H1 (cell line): Measurements from ENCODE around the gene RFTN2. TPM values are rescaled to one million over a fixed set of nuclear protein-coding genes. Genes with fewer than 3 reads are reported as not detected.

Experiments
- CTCF ChIA-PET: fragments of 300-600 bp; sonication (Branson Sonifier 250); formaldehyde crosslinking; loops from one replicate; lab custom pipeline; 2021; ENCODE audit not compliant: partially characterized antibody; lab: Charles Lee
- POLR2A ChIA-PET: fragments of 300-600 bp; sonication (Branson Sonifier 250); formaldehyde crosslinking; loops from one replicate; lab custom pipeline; 2021; ENCODE audit warnings: inconsistent platforms; ENCODE audit not compliant: partially characterized antibody; lab: Charles Lee
- DNase-seq, 2 experiments: peaks; one replicate each; pipeline versions ENCODE4 v3.0.0 to v3.0.0-alpha.2; 2010 to 2022; ENCODE audit warnings: low spot score in 2 of 2, low read depth in 1 of 2, mixed read lengths in 1 of 2
- FAIRE-seq: peaks from 2 replicates; lab custom pipeline; 2011; peaks lifted over from hg19 to GRCh38; lab: Jason Lieb, UNC
- H2AFZ ChIP-seq: 2 replicates; pipeline ENCODE4 v1.8.1; 2012; ENCODE audit warnings: low read length, inconsistent platforms
- H2AK5ac ChIP-seq: 2 replicates; pipeline ENCODE4 v1.6.1; 2013; ENCODE audit warnings: low read depth, low read length
- H2BK120ac ChIP-seq: replicated peaks from 2 replicates; pipeline ENCODE3; 2013; ENCODE audit warnings: low read depth, low read length, inconsistent platforms
- H2BK12ac ChIP-seq: 2 replicates; pipeline ENCODE4 v1.6.1; 2013; ENCODE audit warnings: low read depth, low read length
- H2BK15ac ChIP-seq: 2 replicates; pipeline ENCODE4 v1.6.1; 2013; ENCODE audit warnings: low read length
- H2BK20ac ChIP-seq: 2 replicates; pipeline ENCODE4 v1.6.1; 2013; ENCODE audit warnings: low read length
- H2BK5ac ChIP-seq: 2 replicates; pipeline ENCODE4 v1.6.1; 2013; ENCODE audit warnings: low read depth, low read length
- H3K14ac ChIP-seq: 2 replicates; pipeline ENCODE4 v1.6.1; 2013; ENCODE audit warnings: inconsistent platforms; ENCODE audit not compliant: insufficient read length
- H3K18ac ChIP-seq: 2 replicates; pipeline ENCODE4 v1.6.1; 2013; ENCODE audit warnings: low read length; ENCODE audit errors: extremely low read depth
- H3K23ac ChIP-seq: 2 replicates; pipeline ENCODE4 v1.6.1; 2013; ENCODE audit warnings: inconsistent platforms; ENCODE audit not compliant: insufficient read length
- H3K23me2 ChIP-seq: 2 replicates; pipeline ENCODE4 v1.6.1; 2013; ENCODE audit warnings: low read depth, low read length
- H3K27ac ChIP-seq: 2 replicates; pipeline ENCODE4 v1.6.1; 2011; ENCODE audit warnings: low read depth, low read length, inconsistent platforms
- H3K27me3 ChIP-seq, 4 experiments: replicated peaks in 1 of 4; 1 replicate in 1 of 4; 2 replicates in 3 of 4; pipeline versions ENCODE4 v1.6.1 to v1.8.1; 2011 to 2013; ENCODE audit warnings: low read length in 3 of 4, mild to moderate bottlenecking in 3 of 4, inconsistent platforms in 2 of 4, mixed read lengths in 2 of 4, moderate library complexity in 1 of 4; ENCODE audit not compliant: control insufficient read depth in 3 of 4, insufficient read depth in 3 of 4; ENCODE audit errors: extremely low read depth in 1 of 4
- H3K36me3 ChIP-seq, 4 experiments: 2 replicates each; pipeline versions ENCODE4 v1.6.1 to v1.8.1; 2011 to 2013; ENCODE audit warnings: mild to moderate bottlenecking in 4 of 4, low read length in 3 of 4, moderate library complexity in 2 of 4, control low read depth in 1 of 4, inconsistent platforms in 1 of 4; ENCODE audit not compliant: insufficient read depth in 4 of 4, control insufficient read depth in 2 of 4
- H3K4ac ChIP-seq: replicated peaks from 2 replicates; pipeline ENCODE3; 2013; ENCODE audit warnings: low read length, low read depth, mixed read lengths, inconsistent platforms; ENCODE audit not compliant: insufficient read length
- H3K4me1 ChIP-seq, 4 experiments: replicated peaks in 1 of 4; 1 replicate in 1 of 4; 2 replicates in 3 of 4; pipeline versions ENCODE4 v1.6.1 to v1.8.1; 2011 to 2013; ENCODE audit warnings: low read length in 3 of 4, inconsistent platforms in 2 of 4, mixed read lengths in 1 of 4; ENCODE audit not compliant: insufficient read depth in 4 of 4, control insufficient read depth in 3 of 4
- H3K4me2 ChIP-seq, 2 experiments: 2 replicates each; pipeline versions ENCODE4 v1.6.1 to v1.8.1; 2011 to 2013; ENCODE audit warnings: low read depth in 2 of 2, low read length in 2 of 2, control low read depth in 1 of 2, inconsistent platforms in 1 of 2, mild to moderate bottlenecking in 1 of 2; ENCODE audit not compliant: insufficient read depth in 1 of 2
- H3K4me3 ChIP-seq, 4 experiments: fragments of 200-600, 300-600 bp in 1 of 4; sonication (generic), shearing (Covaris generic), sonication (Bioruptor Twin) in 1 of 4; 2 replicates each; pipeline versions ENCODE4 v1.5.1 to v1.8.1; 2011 to 2016; ENCODE audit warnings: low read length in 4 of 4, low read depth in 3 of 4, control low read depth in 2 of 4, inconsistent platforms in 2 of 4, mild to moderate bottlenecking in 2 of 4, mixed read lengths in 1 of 4, moderate library complexity in 1 of 4; ENCODE audit not compliant: insufficient read depth in 2 of 4; ENCODE audit errors: extremely low read depth in 1 of 4
- H3K56ac ChIP-seq: replicated peaks from 2 replicates; pipeline ENCODE3; 2013; ENCODE audit warnings: low read depth, mild to moderate bottlenecking, mixed read lengths, low read length, inconsistent platforms; ENCODE audit not compliant: insufficient read length
- H3K79me1 ChIP-seq: 2 replicates; pipeline ENCODE4 v1.6.1; 2013; ENCODE audit warnings: low read depth, low read length, control low read depth
- H3K79me2 ChIP-seq, 2 experiments: 2 replicates each; pipeline versions ENCODE4 v1.6.1 to v1.8.1; 2012 to 2013; ENCODE audit warnings: low read length in 2 of 2, mild to moderate bottlenecking in 2 of 2, inconsistent platforms in 1 of 2; ENCODE audit not compliant: insufficient read depth in 2 of 2, control insufficient read depth in 1 of 2
- H3K9ac ChIP-seq, 4 experiments: replicated peaks in 1 of 4; 1 replicate in 1 of 4; 2 replicates in 3 of 4; pipeline versions ENCODE4 v1.6.1 to v1.8.1; 2011 to 2013; ENCODE audit warnings: low read depth in 3 of 4, low read length in 3 of 4, control low read depth in 2 of 4, mild to moderate bottlenecking in 2 of 4, moderate library complexity in 2 of 4, inconsistent platforms in 1 of 4; ENCODE audit errors: extremely low read depth in 1 of 4
- H3K9me3 ChIP-seq, 2 experiments: 2 replicates each; pipeline versions ENCODE4 v1.6.1 to v1.8.1; 2012 to 2013; ENCODE audit warnings: mild to moderate bottlenecking in 2 of 2, moderate library complexity in 2 of 2, control low read depth in 1 of 2, inconsistent platforms in 1 of 2, low read depth in 1 of 2, low read length in 1 of 2, mixed read lengths in 1 of 2; ENCODE audit not compliant: insufficient read depth in 2 of 2
- H4K20me1 ChIP-seq, 2 experiments: replicated peaks in 1 of 2; 2 replicates each; pipeline versions ENCODE3 to v1.8.1; 2011 to 2013; ENCODE audit warnings: inconsistent platforms in 2 of 2, low read length in 2 of 2, mild to moderate bottlenecking in 1 of 2; ENCODE audit not compliant: insufficient read depth in 2 of 2, control insufficient read depth in 1 of 2
- H4K5ac ChIP-seq: 2 replicates; pipeline ENCODE4 v1.6.1; 2013; ENCODE audit warnings: low read length, low read depth, mixed read lengths, inconsistent platforms; ENCODE audit not compliant: insufficient read length
- H4K8ac ChIP-seq: 2 replicates; pipeline ENCODE4 v1.8.0; 2013; ENCODE audit warnings: mild to moderate bottlenecking, moderate library complexity, low read length, inconsistent platforms; ENCODE audit not compliant: insufficient read depth; ENCODE audit errors: extremely low read depth
- H4K91ac ChIP-seq: replicated peaks from 2 replicates; pipeline ENCODE3; 2013; ENCODE audit warnings: low read length, mixed read lengths, inconsistent platforms; ENCODE audit not compliant: insufficient read length
- CHD2 ChIP-seq: IDR thresholded peaks from 2 replicates; pipeline ENCODE4 v1.6.1; 2012; ENCODE audit warnings: low read length, improper control_type of control experiment
- WGBS, 2 experiments: shearing (Covaris generic) in 1 of 2; methylation state at CpG; one replicate each; pipeline versions ENCODE4 v1.1.6 to v1.1.7; 2013 to 2015; ENCODE audit warnings: low lambda C conversion rate in 2 of 2, mixed read lengths in 2 of 2, inconsistent platforms in 1 of 2, low coverage in 1 of 2, missing lambda C conversion rate in 1 of 2; ENCODE audit not compliant: insufficient replicate concordance in 2 of 2, insufficient coverage in 1 of 2, insufficient read length in 1 of 2; ENCODE audit errors: extremely low coverage in 1 of 2, missing lambda C conversion rate in 1 of 2; 5-methylcytosine and 5-hydroxymethylcytosine counted together
- polyA plus RNA-seq, 7 experiments: library from polyadenylated mRNA; depleted of rRNA in 3 of 7; stranded (reverse) in 5 of 7; unstranded in 2 of 7; fragments of >200 nt in 5 of 7; fragments of 200-250 nt in 2 of 7; gene quantifications; 1 replicate in 5 of 7; 2 replicates in 1 of 7; 4 replicates in 1 of 7; pipeline versions ENCODE4 v1.2.1 to v1.2.3, GENCODE V29; 2011 to 2013; ENCODE audit warnings: missing spikeins in 2 of 7, mixed read lengths in 2 of 7
- total RNA-seq: library from RNA; stranded (reverse); fragmentation: NEBNext Ultra II Directional; extraction: Animal tissue kit (Norgen Biotek cat#: 25700); gene quantifications from 2 replicates; pipeline ENCODE4 v1.2.1, GENCODE V29; 2021

Gene RFTN2
- total and polyA plus RNA-seq, 2 of the 8 experiments (the other 6 are each of a cell fraction or from before 2014, with no cell fraction given): 2.3 to 2.4 TPM

GRCh38 chr2:197661626-197662025 is 13.8 kb downstream of the RFTN2 start:
- H3K4me3 ChIP-seq: no peak overlapping the region
- H2BK15ac ChIP-seq: no peak overlapping the region
- DNase-seq: no peak
- H3K14ac ChIP-seq: no peak overlapping the region
- peak; percentile 28 for FAIRE-seq
- no peaks in the 10 kb centered on the region for H3K36me3 ChIP-seq
- no peaks in the 10 kb centered on the region; the same call in 1 of the 2 replicates for H3K79me1 ChIP-seq
- H2BK20ac ChIP-seq: no peak overlapping the region
- ChIA-PET CTCF (no interaction called here), POLR2A (no interaction called here)
- H2AFZ ChIP-seq: no peak overlapping the region
- TF ChIP-seq CHD2: no peak
- H3K4me1 ChIP-seq: peaks cover 0 to 3% (median 0%) of the 10 kb centered on the region in 4 experiments; a peak in 2 of 7 replicates
- H4K8ac ChIP-seq: no peak overlapping the region
- no peaks in the 10 kb centered on the region for H3K27me3 ChIP-seq
- no peak overlapping the region for H2BK5ac ChIP-seq
- no peaks in the 10 kb centered on the region for H3K23me2 ChIP-seq
- H4K91ac ChIP-seq: no peak overlapping the region
- no peak overlapping the region for H3K27ac ChIP-seq
- 0 out of 4 replicates have a peak, but pooled peaks cover 5% of the 10 kb centered on the region in 2 experiments for H3K9me3 ChIP-seq
- H3K9ac ChIP-seq: no peak overlapping the region
- H2BK120ac ChIP-seq: no peak overlapping the region
- H2AK5ac ChIP-seq: no peak overlapping the region
- H4K5ac ChIP-seq: no peak overlapping the region
- H3K18ac ChIP-seq: no peak overlapping the region
- no peaks in the 10 kb centered on the region for H4K20me1 ChIP-seq
- no peak overlapping the region for H3K56ac ChIP-seq
- 59% methylated on average over 3 of the region's 3 CpGs; no CpG with 5 or more reads in 1 of the 2 experiments for WGBS, 2 experiments
- H2BK12ac ChIP-seq: no peak overlapping the region
- H3K4ac ChIP-seq: no peak overlapping the region
- H3K4me2 ChIP-seq: no peak overlapping the region
- no peaks in the 10 kb centered on the region for H3K79me2 ChIP-seq
- no peak overlapping the region for H3K23ac ChIP-seq
